HCT116 (cell line): ENCODE measurements around the gene TXNL4B. TPM values are rescaled to one million over a fixed set of nuclear protein-coding genes. Genes with fewer than 3 reads are reported as not detected.

Experiments
- ATAC-seq: fragments of 200-7000 bp; cut with Tn5 transposase; 2 replicates; pipeline ENCODE4 v1.9.1; 2020; ENCODE audit warnings: mild to moderate bottlenecking, moderate library complexity
- BruUV-seq: library from RNA; stranded (reverse); fragments of 400-500 nt; replicated peaks from 2 replicates; lab custom pipeline; 2021; lab: Mats Ljungman, UMichigan
- CTCF ChIA-PET: fragments of 300-600 bp; sonication (Branson Sonifier 250); formaldehyde crosslinking; loops from one replicate; lab custom pipeline; 2021; ENCODE audit warnings: antibody characterized with exemption; lab: Charles Lee
- POLR2A ChIA-PET: fragments of 300-600, 350-600 bp; sonication (Branson Sonifier 250); formaldehyde crosslinking; loops from one replicate; lab custom pipeline; 2021; ENCODE audit warnings: antibody characterized with exemption; lab: Charles Lee
- RAD21 ChIA-PET, 2 experiments: fragments of 300-600 bp; sonication (Branson Sonifier 250); formaldehyde crosslinking; loops; one replicate each; lab custom pipeline; 2023; ENCODE audit warnings: low total read pairs in 2 of 2; ENCODE audit not compliant: uncharacterized antibody in 2 of 2, unreplicated experiment in 2 of 2, low non-redundant PET in 1 of 2; lab: Charles Lee
- DNase-seq: peaks from one replicate; pipeline ENCODE4 v3.0.0-alpha.2; 2010; ENCODE audit warnings: low read depth, low spot score
- H2AFZ ChIP-seq: fragments of 200-600 bp; shearing (Covaris generic), sonication (generic); 2 replicates; pipeline ENCODE4 v1.6.1; 2017; ENCODE audit warnings: low read depth, mixed run types, mixed read lengths, antibody characterized with exemption, low read length; ENCODE audit not compliant: poor library complexity, severe bottlenecking
- H3K27ac ChIP-seq: 2 replicates; pipeline ENCODE4 v1.5.1; 2012; ENCODE audit warnings: low read depth, low read length
- H3K27me3 ChIP-seq: fragments of 200-600 bp; sonication (generic); 2 replicates; pipeline ENCODE4 v1.6.1; 2016; ENCODE audit warnings: mixed run types, low read length, mixed read lengths; ENCODE audit not compliant: insufficient read depth
- H3K36me3 ChIP-seq, 2 experiments: fragments of 200-500 bp in 1 of 2; fragments of 200-600 bp in 1 of 2; sonication (Bioruptor generic) in 1 of 2; sonication (generic) in 1 of 2; 2 replicates each; pipeline versions ENCODE4 v1.5.1 to v1.6.1; 2014 to 2016; ENCODE audit warnings: low read length in 2 of 2, inconsistent platforms in 1 of 2, mixed read lengths in 1 of 2, mixed run types in 1 of 2; ENCODE audit not compliant: insufficient read depth in 2 of 2, control insufficient read depth in 1 of 2
- H3K4me1 ChIP-seq, 2 experiments: fragments of 200-600 bp in 1 of 2; sonication (generic) in 1 of 2; 2 replicates each; pipeline versions ENCODE4 v1.5.1 to v1.6.1; 2012 to 2017; ENCODE audit warnings: low read length in 2 of 2, inconsistent platforms in 1 of 2, mild to moderate bottlenecking in 1 of 2, mixed read lengths in 1 of 2, mixed run types in 1 of 2, moderate library complexity in 1 of 2; ENCODE audit not compliant: insufficient read depth in 2 of 2, control insufficient read depth in 1 of 2
- H3K4me2 ChIP-seq: fragments of 200-600 bp; sonication (generic); 2 replicates; pipeline ENCODE4 v1.6.1; 2017; ENCODE audit warnings: mixed run types, low read length, mixed read lengths
- H3K4me3 ChIP-seq, 2 experiments: fragments of 200-600 bp in 1 of 2; sonication (generic) in 1 of 2; replicated peaks in 1 of 2; 2 replicates each; pipeline ENCODE4 v1.5.1; 2011 to 2016; ENCODE audit warnings: low read length in 2 of 2, control low read depth in 1 of 2, low read depth in 1 of 2, mild to moderate bottlenecking in 1 of 2, mixed read lengths in 1 of 2, mixed run types in 1 of 2
- H3K79me2 ChIP-seq: fragments of 200-600 bp; sonication (generic); 2 replicates; pipeline ENCODE4 v1.6.1; 2017; ENCODE audit warnings: mild to moderate bottlenecking, mixed run types, low read length, moderate library complexity, mixed read lengths; ENCODE audit not compliant: insufficient read depth
- H3K9ac ChIP-seq: fragments of 200-600 bp; sonication (generic); 2 replicates; pipeline ENCODE4 v1.6.1; 2016; ENCODE audit warnings: low read length, mixed read lengths
- H3K9me2 ChIP-seq: fragments of 200-600 bp; sonication (generic), shearing (Covaris generic); 2 replicates; pipeline ENCODE4 v1.6.1; 2017; ENCODE audit warnings: mixed run types, mild to moderate bottlenecking, moderate library complexity; ENCODE audit not compliant: insufficient read depth
- H3K9me3 ChIP-seq, 2 experiments: fragments of 200-500 bp in 1 of 2; fragments of 200-600 bp in 1 of 2; sonication (Bioruptor generic) in 1 of 2; sonication (generic) in 1 of 2; 2 replicates each; pipeline ENCODE4 v1.6.1; 2014 to 2017; ENCODE audit warnings: low read length in 2 of 2, mixed read lengths in 2 of 2, inconsistent platforms in 1 of 2, low read depth in 1 of 2, mild to moderate bottlenecking in 1 of 2, mixed run types in 1 of 2, moderate library complexity in 1 of 2; ENCODE audit not compliant: control insufficient read depth in 1 of 2, insufficient read depth in 1 of 2
- H4K20me1 ChIP-seq: fragments of 200-600 bp; sonication (generic), shearing (Covaris generic); 2 replicates; pipeline ENCODE4 v1.6.1; 2017; ENCODE audit warnings: mixed run types, mild to moderate bottlenecking, moderate library complexity; ENCODE audit not compliant: insufficient read depth
- ATF3 ChIP-seq: IDR thresholded peaks from 2 replicates; pipeline ENCODE4 v1.6.1; 2012
- CBX3 ChIP-seq: IDR thresholded peaks from 2 replicates; pipeline ENCODE4 v1.6.1; 2012; ENCODE audit warnings: low read depth
- CTCF ChIP-seq, 3 experiments: fragments of 200-600 bp in 1 of 3; sonication (generic) in 1 of 3; IDR thresholded peaks in 2 of 3; conservative IDR thresholded peaks in 1 of 3; 2 replicates each; pipeline ENCODE4 v1.5.1; 2012 to 2017; ENCODE audit warnings: low read depth in 2 of 3, low read length in 2 of 3, antibody characterized with exemption in 1 of 3, borderline replicate concordance in 1 of 3, control low read depth in 1 of 3, mild to moderate bottlenecking in 1 of 3, mixed read lengths in 1 of 3, mixed run types in 1 of 3, moderate library complexity in 1 of 3; ENCODE audit not compliant: insufficient read depth in 1 of 3
- ELF1 ChIP-seq: IDR thresholded peaks from 2 replicates; pipeline ENCODE4 v1.6.1; 2012; ENCODE audit warnings: low read depth, borderline replicate concordance
- EZH2 ChIP-seq: fragments of 200-600 bp; sonication (generic); IDR thresholded peaks from 2 replicates; pipeline ENCODE4 v1.6.1; 2017; ENCODE audit warnings: antibody characterized with exemption, mixed run types
- FOSL1 ChIP-seq: IDR thresholded peaks from 2 replicates; pipeline ENCODE4 v1.6.1; 2012; ENCODE audit warnings: low read depth
- JUND ChIP-seq: IDR thresholded peaks from 2 replicates; pipeline ENCODE4 v1.6.1; 2012
- POLR2A ChIP-seq: IDR thresholded peaks from 2 replicates; pipeline ENCODE4 v1.7.0; 2011; ENCODE audit warnings: borderline replicate concordance; ENCODE audit not compliant: insufficient read depth, insufficient read length; ENCODE audit errors: extremely low read depth
- REST ChIP-seq: IDR thresholded peaks from 2 replicates; pipeline ENCODE4 v1.6.1; 2012; ENCODE audit warnings: low read depth
- SIN3A ChIP-seq: IDR thresholded peaks from 2 replicates; pipeline ENCODE4 v1.6.1; 2012; ENCODE audit warnings: low read depth
- SP1 ChIP-seq: IDR thresholded peaks from 2 replicates; pipeline ENCODE4 v1.6.1; 2012; ENCODE audit warnings: low read depth
- SRF ChIP-seq: IDR thresholded peaks from 2 replicates; pipeline ENCODE4 v1.6.1; 2012; ENCODE audit warnings: low read depth
- YY1 ChIP-seq: IDR thresholded peaks from 2 replicates; pipeline ENCODE4 v1.6.1; 2011; ENCODE audit warnings: low read length, low read depth, moderate library complexity, mild to moderate bottlenecking; ENCODE audit not compliant: insufficient replicate concordance; ENCODE audit errors: extremely low read depth
- ZBTB33 ChIP-seq: IDR thresholded peaks from 2 replicates; pipeline ENCODE4 v1.6.1; 2011; ENCODE audit warnings: mild to moderate bottlenecking, low read length, moderate library complexity; ENCODE audit not compliant: insufficient replicate concordance; ENCODE audit errors: extremely low read depth
- ZFX ChIP-seq: fragments of 450-650 bp; IDR thresholded peaks from 2 replicates; pipeline ENCODE4 v1.6.1; 2017
- ZNF274 ChIP-seq: fragments of 200-500 bp; sonication (Bioruptor generic); IDR thresholded peaks from 2 replicates; pipeline ENCODE4 v1.6.1; 2014; ENCODE audit warnings: mild to moderate bottlenecking, low read depth, low read length, inconsistent platforms
- intact Hi-C: fragments of 100-400 bp; cut with micrococcal nuclease; formaldehyde crosslinking; loops from 2 replicates; pipeline ENCODE4 v1.10.0; 2022
- total RNA-seq: library from RNA; stranded (reverse); gene quantifications from one replicate; pipeline ENCODE4 v1.2.1, GENCODE V29; 2021; ENCODE audit not compliant: unreplicated experiment

TXNL4B gene
- total RNA-seq, 1 experiment from 2014 or later, result 15.5 TPM

- no peak overlapping the region for H3K4me2 ChIP-seq
- DNase-seq, result no peak
- H3K9ac ChIP-seq, result no peak overlapping the region
- no peak overlapping the region for H2AFZ ChIP-seq
- H3K9me3 ChIP-seq, result no peaks in the 10 kb centered on the region
- no peaks in the 10 kb centered on the region for H3K4me1 ChIP-seq
- H3K27ac ChIP-seq, result no peak overlapping the region
- H4K20me1 ChIP-seq, result no peaks in the 10 kb centered on the region
- TF ChIP-seq CBX3 (no peak), ZFX (no peak), YY1 (no peak), ATF3 (no peak), SIN3A (no peak), JUND (no peak), REST (no peak), ZNF274 (no peak), EZH2 (no peak), FOSL1 (no peak), SP1 (no peak), ELF1 (no peak), CTCF (IDR thresholded peaks at IDR 0.05 in 2 of 3, conservative IDR thresholded peaks at IDR 0.05 in 1 of 3; ENCODE audit: borderline replicate concordance in 1 of 3, insufficient read depth in 1 of 3, low read depth in 2 of 3, low read length in 2 of 3) (no peak), SRF (no peak), POLR2A (no peak), ZBTB33 (no peak)
- H3K4me3 ChIP-seq, result no peak overlapping the region
- intact Hi-C loops, result no loop called here
- POLR2A ChIA-PET, result no interaction called here
- BruUV-seq, result no TSS peak
- H3K9me2 ChIP-seq, result no peaks in the 10 kb centered on the region
- H3K27me3 ChIP-seq, result no peaks in the 10 kb centered on the region
- no peaks in the 10 kb centered on the region for H3K36me3 ChIP-seq
- CTCF ChIA-PET, result no interaction called here
- ATAC-seq, result no peak
- RAD21 ChIA-PET, result no interaction called here
- H3K79me2 ChIP-seq, result no peaks in the 10 kb centered on the region
Observed at GRCh38 chr16:72042157-72042660, 51.2 kb downstream of the TXNL4B start.
